ENCODE data around the gene MEI1.

Gene MEI1

DNA sequence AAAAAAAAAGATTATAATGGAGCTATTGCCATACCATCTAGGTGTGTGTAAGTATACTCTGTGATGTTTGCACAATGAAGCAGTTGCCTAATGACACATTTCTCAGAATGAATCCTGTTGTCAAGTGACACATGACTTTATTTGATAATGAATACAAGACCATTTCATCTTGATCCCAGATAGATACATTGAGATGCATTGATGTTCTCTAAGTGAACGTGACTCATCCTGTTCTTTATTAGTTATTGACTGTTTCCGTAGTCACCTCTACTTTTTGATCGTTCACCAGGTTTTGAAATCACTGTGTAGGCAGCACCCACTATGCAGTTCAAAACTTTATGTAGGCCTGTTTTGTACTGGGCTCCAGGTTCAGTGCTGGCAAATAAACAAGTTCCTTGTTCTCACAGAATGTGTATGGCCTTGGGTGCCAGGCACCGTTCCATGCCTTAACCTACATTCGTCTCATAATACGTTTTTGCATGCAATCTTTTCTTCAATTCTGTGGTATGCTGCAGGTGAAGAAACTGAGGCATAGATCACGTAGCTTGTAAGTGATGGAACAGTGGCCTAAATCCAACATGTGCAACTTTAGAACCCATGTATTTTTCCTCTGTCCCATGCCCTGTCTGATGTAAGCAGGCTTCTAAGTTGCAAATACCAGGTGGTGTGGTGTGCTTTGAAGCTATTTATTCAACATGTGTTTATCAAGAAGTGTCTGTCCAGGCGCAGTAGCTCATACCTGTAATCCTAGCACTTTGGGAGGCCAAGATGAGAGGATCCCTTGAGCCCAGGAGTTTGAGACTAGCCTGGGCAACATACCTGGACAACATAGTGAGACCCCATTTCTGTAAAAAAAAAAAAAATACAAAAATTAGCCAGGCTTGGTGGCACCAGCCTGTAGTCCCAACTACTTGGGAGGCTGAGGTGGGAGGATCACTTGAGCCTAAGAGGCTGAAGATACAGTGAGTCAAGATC is 144.0 kb downstream of the MEI1 start:
- peak; percentile 38 for DNase-seq

DNA sequence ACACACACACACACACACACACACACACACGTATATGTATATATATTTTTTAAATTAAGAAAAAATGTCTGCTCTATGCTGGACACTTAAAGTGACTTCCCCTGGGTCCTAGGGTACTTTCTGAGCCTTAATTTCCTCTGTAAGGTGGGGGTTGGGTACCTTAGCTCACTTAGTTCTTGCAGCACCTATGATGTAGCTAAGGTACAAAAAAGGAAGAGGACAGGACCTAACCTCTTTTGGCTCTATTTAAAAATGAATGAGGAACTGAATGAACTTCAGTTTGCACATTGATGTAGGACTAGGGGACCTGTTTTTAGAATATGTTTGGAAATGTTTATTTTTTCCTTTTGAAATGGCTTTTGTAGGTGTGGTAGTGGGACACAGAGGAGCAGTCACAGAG is 144.7 kb downstream of the MEI1 start:
- DNase-seq, result no peak

DNA sequence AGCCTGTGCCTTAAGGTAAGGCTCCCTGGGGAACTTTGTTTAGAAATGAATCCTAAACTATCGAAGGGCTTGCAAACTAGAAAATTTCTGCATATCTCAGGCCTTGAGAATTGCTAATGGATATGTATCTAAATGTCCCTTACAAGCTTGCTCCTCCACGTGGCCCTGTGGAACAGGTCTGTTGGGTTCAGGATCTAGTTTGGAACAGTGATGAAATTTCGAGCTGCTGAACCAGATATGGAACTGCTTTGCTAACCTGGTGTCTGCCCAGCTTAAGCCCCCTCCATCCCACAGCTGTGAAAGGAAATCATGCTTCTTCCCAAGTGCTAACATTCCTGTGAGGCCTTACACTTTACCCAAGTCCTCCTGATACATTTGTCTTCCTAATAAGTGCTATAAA is 145.2 kb downstream of the MEI1 start:
- no peak for DNase-seq

DNA sequence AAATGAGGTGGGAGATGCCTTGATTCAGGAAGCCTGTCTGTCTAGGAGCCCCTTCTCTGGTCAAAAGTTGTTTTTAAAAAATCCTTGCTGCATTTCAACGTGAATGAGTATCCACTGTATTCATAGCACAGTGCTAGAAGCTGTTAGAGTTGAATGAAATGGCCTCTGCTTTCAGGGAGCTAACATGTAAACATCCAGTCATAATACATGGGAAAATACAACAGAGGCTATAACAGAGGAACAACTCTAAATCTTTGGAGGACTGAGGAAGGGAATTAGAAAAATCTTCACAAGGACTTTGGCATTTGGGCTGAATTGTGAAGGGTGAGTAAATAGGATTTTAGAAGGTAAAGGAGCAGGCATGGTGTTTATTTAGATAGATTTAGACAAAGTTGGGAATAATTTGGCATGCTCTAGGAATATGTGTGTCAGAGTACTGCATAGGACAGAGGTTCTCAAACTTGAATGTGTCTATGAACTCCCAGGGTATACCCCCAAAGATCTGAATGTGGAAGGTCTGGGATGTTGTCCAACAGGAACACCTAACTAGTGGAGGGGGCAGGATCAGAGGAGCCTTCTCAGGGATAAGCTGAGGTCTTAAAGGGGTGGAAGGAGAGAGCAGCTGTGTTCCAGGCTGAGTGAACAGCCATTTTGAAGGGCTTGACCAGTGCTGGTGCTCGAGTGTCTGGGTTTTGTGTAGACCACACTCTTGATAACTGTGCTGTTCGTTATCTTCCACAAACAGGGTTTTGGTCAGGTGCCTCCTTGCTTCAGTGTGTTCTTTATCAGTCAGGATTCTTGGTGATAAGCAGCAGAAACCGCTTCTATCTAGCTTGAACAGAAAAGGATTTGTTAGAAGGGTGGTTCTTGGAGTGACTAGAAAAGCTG is 146.3 kb downstream of the MEI1 start:
- peak; percentile 93 for DNase-seq

DNA sequence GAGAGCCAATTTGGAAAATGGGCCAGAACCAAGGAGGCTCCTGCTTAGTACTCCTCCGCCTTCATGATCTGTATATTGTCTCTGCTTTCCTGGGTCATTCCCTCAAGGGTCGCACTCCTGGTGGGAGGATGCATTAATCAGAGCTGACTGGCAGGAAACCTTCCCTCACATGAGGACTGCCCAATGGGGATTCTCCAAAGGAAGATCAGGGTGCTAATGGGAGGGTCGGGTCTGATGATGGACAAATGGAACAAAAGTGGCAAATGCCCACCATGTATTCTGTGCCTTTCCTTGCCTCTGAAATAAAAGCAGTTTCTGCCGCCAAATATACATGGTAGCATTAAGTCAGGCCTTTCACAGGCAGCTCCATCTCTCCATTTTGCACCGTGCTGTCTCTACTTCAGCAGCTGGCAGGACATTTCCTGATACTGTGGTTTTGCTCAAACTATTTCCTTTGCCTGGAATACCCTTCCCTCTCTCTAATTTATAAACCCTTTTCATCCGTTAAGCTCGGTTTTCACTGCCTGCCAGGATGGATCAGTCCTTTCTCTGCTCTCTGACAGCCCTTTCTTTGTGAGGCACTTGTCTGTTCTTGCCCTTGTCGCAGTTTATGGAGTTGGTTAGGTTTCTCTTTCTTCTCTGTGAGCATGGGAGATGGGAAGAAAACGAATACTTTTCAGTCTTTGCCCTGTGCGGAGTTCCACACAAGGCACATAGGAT is 147.1 kb downstream of the MEI1 start:
- no peak for DNase-seq

DNA sequence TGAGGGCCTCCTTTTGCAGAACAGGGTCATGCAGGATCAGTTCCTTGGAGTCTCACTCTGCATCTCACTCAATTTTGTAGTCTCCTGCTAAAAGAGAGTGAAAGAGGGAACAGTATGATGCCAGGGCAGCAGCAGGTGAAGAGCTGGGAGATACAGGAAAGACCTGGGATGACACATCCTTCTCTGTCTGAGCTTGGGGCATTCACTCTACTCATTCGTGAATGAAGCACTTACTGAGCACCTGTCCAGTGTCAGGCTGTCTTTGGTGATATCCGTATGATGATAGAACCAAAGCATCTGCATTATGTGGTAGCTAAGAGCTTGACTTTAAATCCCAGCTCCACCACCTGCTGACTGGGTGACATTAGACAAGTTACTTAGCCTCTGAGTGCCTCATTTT is 148.0 kb downstream of the MEI1 start:
- DNase-seq, result no peak

DNA sequence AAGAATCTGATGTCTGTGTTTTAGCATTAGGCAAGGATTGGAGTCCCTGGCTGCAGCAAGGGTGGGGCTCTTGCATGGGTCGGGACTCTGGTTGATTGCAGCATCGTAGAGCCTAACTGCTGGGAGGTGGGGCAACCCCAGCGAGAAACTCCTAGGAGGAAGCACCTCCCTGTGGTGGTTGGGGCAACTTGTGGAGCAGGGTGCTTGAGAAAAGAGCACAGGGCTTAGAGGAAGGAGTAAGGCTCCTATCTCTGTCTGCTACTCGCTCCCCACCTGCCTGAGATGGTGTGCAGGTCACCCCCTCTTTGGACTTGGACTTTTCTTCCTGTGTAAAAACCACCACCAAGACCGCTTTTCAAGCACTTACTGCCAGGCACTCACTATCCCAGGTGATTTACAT is 149.2 kb downstream of the MEI1 start:
- peak; percentile 91 for DNase-seq
